Skin epidermis (tissue), 12 donors: ENCODE measurements around the gene RALGAPA2.

Experiments
- H3K27ac ChIP-seq, 21 experiments: fragments of 200-600 bp; sonication (generic) in 11 of 21; one replicate each; pipeline ENCODE4 v1.5.0; 2020; ENCODE audit warnings: mild to moderate bottlenecking in 3 of 21, inconsistent platforms in 2 of 21, moderate library complexity in 2 of 21
- H3K4me3 ChIP-seq, 7 experiments: fragments of 200-600 bp; sonication (generic) in 2 of 7; one replicate each; pipeline ENCODE4 v1.5.0; 2020; ENCODE audit warnings: inconsistent platforms in 2 of 7, mild to moderate bottlenecking in 2 of 7, moderate library complexity in 1 of 7

Gene RALGAPA2

DNA sequence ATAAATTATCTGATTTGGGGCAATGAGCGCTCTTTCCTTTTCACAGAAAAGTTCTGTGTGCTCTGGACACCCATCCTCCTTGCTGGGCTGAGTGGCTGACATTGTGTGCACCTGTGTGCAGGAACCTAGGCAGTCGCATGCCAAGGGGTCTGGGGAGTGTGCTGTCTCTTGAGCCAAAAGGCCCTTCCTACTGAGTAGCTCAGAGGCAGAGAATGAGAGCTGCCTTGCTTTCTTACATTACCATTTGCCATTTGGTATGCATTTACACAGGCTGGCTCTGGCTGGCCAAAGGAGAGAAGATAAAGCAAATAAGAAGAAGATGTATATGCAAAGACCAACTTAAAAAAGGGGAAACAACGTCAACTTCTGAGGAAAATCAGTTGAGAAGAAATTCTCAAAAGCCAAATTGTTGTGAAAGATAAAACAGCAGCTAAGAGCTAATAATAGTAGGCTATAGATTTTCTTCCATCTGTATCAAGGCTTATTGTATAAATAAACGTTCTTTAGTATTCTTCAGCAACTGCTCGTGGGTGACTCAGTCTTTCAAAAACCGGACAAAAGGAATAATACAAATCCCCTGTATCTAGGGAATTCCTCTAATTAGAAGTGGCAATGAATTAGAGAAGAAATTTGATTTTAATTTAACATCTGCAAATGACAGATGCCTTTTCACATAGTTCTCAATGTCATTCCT is 222.6 kb downstream of the RALGAPA2 start:
- H3K4me3 ChIP-seq = no peak overlapping the region
- H3K27ac ChIP-seq = no peak overlapping the region

DNA sequence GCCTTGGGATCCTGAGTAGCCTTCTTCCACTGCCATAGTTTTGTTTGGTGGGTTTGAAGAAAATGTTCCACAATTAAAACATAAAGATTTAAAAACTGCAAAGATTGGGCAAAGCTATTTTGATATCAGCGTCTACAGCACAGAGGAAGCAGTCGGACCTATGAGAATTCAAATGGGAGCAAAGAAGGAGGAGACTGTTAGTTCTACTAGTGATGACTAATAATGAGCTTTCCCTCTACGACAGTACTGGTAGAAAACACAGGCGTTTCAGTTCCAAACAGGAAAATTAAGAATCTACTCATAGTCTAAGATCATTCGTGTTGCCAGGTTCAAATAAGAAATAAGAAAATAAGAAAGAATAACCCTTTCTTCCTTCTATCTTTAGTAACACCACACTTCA is 223.4 kb downstream of the RALGAPA2 start:
- Histone ChIP-seq H3K4me3 (no peak overlapping the region), H3K27ac (no peak overlapping the region)

DNA sequence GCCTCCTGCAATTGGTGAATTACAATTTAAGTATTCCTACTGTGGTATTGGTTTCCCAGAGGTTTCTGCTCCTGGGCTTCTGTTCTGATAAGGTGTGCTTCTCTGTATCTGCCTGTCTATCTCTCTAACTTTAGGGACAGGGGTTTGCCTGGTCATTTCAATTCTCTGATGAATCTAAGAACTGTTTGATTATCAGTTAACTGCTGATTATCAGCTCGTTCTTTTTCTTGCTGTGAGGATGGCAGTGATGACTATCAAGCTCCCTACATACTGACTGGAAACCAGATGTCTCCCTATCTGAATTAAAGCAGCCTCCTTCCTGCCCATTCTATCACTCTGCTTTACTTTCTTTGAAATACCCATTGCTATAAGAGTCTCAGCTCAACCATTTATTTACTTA is 224.1 kb downstream of the RALGAPA2 start:
- no peak overlapping the region for H3K27ac ChIP-seq
- no peak overlapping the region for H3K4me3 ChIP-seq

DNA sequence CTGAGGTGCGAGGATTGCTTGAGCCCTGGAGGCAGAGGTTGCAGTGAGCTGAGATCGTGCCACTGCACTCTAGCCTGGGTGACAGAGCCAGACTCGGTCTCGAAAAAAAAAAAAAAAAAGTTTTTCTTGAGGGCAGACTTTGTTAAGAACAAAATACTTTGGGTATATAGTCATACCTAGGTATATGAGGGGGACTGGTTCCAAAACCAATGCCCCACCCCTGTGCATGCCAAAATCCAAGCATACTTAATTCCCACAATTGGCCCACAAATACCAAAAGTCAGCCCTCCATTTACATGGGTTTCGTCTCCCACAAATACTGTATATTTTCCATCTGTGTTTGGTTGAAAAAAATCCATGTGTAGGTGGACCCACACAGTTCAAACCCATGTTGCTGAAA is 224.6 kb downstream of the RALGAPA2 start:
- Histone ChIP-seq H3K4me3 (no peak overlapping the region), H3K27ac (no peak overlapping the region)

DNA sequence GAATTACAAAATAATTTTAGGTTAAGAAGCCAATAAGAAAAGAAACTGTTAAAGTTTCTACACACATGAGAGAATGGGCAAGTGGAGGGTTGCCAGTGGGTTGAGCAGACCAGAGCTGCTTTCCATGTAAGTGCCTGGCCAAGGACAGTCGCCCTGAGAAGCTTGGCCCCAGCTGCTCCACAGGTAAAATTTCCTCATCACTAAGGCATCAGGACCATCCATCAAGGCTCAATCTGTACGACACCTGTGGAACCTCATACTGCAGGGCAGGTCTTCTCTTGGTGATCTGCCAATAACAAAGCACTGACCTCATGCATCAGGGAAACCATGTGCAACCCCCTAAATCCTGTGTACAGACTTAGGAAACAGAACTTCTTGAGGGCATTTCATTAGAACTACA is 229.1 kb downstream of the RALGAPA2 start:
- Histone ChIP-seq H3K27ac (no peak overlapping the region), H3K4me3 (no peak overlapping the region)

DNA sequence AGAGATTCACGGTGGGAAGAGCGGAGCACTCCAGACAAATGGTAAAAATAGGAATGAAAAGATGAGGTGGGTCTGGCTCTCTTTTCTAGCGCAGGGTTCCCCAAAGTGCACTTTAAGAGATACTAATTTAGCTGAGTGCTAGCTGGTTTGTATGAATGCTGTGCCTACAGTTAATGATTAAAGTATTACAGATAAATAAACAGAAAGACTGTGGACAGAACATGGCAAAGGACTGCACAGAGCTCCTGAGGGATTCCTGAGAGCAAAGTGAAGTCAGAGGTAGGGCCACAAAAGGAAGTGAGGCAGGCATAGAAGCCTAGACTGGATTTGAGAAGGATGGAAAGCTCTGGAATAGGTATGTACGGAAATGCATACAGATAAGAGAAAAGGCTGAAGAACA is 230.0 kb downstream of the RALGAPA2 start:
- Histone ChIP-seq H3K27ac (no peak overlapping the region), H3K4me3 (no peak overlapping the region)

DNA sequence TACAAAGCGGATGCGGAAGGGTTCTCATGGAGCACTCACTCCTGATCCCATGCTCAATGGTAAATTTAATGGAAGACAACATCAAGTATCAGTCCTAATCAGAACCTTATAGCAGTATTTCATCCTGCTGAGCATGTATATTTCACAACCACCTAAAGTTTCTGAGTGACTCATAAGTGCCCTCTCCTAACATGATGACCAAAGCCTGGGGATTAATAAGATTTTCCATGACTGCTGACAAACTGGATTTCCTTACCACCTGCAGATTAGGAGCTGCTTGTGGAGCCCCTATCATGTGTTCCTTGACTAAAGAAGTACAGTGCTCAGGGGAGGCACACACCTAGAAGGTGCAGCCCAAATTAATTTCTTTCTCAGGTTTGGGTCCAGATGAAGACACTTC is 231.8 kb downstream of the RALGAPA2 start:
- Histone ChIP-seq H3K27ac (no peak overlapping the region), H3K4me3 (no peak overlapping the region)

DNA sequence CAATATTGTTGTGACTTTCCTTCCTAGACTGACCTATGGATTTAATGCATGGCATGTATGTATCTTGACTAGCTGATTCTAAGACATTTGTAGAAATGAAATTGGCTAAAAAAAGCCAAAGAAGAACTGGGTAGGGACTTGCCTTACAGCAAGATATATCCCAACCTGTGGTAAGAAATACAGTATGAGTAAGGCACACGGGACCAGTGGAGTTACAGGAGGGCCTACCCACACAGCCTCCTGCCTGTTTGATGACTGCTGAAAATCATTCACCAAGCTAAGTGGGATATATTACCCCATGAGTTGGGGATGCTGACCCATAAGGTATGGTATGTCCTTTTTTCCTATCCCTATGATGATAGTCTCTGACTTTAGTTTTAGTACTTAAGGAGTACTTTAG is 232.3 kb downstream of the RALGAPA2 start:
- H3K4me3 ChIP-seq = no peak overlapping the region
- H3K27ac ChIP-seq = no peak overlapping the region

DNA sequence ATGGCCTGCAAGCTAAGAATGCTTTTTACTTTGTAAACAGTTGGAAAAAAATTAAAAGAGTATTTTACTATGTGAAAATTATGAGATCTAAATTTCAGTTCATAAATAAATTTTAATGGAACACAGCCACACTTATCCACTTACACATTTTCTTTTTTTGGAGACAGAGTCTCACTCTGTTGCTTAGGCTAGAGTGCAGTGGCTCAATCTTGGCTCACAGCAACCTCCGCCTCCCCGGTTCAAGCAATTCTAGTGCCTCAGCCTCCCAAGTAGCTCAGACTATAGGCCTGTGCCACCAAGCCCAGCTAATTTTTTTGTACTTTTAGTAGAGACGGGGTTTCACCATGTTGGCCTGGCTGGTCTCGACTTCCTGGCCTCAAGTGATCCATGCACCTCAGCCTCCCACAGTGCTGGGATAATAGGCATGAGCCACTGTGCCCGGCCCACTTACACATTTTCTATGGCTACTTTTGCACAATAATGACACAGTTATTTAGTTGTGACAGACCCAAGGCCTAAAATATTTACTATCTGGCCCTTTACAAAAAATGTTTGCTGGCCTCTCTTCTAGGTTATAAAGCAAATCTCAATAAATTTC is 234.9 kb downstream of the RALGAPA2 start:
- Histone ChIP-seq H3K27ac (no peak overlapping the region), H3K4me3 (no peak overlapping the region)

DNA sequence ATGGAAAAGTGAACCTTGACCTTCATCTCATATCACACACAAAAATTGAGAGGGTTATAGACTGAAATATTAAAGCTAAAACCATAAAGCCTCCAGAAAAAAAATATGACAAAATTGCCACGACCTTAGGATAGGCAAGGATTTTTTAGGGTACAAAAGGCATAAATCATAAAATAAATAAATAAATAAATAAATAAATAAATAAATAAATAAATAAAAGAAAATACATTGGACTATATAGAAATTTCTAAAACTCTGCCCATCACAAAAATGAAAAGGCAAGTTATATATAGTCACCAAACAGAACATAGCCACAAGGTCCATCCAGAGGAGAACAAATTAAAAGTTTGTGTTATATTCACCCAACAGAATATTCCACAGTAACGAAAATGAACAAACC is 235.9 kb downstream of the RALGAPA2 start:
- Histone ChIP-seq H3K27ac (no peak overlapping the region), H3K4me3 (no peak overlapping the region)

DNA sequence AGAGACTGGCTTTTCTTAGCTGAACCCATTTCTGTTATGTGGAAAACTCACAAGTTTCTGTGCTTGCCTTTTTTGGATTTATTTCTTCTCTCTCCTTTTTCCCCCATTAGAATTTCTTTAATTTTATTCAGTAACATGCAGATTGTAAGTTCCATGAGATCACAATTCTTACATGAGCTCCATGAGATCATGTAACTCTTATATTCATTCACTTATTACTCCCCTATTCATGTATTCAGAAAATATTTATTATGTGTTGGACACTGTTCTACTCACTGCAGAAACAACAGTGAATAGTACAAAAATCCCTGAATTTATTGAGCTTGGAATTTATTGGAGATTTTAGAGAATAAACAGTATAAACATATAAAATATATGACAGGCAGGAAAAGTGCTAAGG is 238.8 kb downstream of the RALGAPA2 start:
- no peak overlapping the region for H3K27ac ChIP-seq
- no peak overlapping the region for H3K4me3 ChIP-seq

DNA sequence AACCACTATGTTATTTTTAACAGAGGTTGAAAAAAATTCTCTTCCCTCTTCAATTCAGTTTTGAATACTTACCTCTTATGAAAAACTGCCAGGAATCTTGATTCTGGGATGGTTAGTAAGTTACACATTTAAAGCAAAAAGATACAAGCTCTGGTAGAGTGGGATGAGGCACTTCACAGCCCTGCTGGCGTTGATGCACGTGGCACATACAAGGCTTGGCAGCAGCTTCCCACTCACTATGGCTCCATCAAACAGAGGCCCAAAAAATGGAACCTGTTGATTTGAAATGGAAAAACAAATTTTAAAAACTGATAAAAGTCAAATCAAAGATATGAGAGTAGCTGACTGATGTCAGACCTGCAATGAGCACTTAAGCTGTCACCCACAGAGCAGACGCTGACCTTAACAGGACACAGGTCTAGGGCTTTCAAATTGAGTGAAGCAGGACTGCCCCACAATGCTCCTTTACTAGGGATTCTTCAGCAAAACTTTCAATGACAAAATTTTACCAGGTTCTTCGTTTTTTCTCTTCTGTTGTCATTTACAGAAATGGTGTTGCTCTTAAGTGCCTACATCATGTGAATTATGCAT is 239.7 kb downstream of the RALGAPA2 start:
- Histone ChIP-seq H3K27ac (no peak overlapping the region), H3K4me3 (no peak overlapping the region)

DNA sequence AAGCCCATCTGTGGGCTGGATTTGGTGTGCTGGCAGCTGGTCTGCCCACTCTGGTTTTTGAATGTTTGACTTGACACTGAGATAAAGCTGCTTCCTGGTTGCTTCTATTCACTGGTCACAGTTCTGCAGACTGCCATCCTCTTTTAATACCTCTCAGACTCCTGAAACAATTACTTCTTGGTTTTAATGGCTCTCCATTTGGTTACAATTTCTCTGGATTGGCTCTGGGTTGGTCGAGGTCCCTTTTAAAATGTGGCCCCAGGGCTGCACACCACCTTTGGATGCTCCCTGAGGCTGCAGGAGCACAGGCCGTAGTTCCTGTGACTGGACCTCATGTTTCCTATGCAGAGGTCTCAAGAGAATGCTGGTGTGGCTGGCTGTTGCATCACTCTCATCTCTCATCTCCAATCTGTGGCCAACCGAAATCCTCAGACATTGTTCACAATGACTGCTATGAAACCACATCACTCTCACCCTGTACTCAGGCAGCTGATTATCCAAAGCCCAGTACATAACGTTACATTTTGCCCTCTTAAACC is 246.0 kb downstream of the RALGAPA2 start:
- no peak overlapping the region for H3K27ac ChIP-seq
- H3K4me3 ChIP-seq = no peak overlapping the region

DNA sequence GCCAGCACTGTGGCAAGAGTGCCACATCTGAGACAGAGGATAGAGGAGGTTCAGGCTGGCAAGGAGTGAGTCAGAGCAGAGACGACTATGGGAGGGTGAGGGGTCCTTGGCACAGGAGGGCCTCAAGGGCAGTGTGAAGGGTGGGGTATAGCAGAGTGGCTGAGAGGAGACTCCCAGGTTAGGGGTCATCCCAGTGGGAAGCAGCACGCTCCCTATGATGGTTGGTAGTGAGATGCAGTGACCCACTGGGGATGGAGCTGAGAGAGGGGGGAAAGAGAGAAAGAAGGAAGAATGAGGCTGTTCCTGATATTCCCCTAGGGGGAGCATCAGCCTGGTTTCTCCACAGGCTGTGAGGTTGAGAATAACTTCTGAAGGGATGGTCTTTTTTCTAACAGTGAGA is 247.2 kb downstream of the RALGAPA2 start:
- Histone ChIP-seq H3K4me3 (no peak overlapping the region), H3K27ac (no peak overlapping the region)

DNA sequence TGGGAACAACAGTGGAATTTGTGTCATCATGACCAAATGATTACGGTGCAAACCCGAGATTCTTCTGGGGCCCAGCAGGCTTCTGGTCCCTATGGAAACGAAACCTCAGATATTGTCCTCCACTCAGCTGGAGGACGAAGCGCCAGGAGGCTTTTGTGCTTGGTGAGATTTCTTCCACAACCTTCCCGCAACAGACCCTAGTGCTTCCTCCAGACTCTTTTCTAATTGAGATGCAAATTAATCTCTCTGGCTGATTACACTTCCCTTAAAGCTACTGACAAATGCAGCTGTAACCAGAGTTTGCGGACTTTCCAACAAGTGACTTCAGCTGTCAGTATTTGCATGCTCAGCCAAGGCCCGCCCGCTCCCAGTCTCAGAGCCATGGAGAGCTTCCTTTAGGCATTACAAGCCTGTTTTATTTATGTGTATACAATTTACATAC is 248.5 kb downstream of the RALGAPA2 start:
- Histone ChIP-seq H3K4me3 (no peak overlapping the region), H3K27ac (no peak overlapping the region)

DNA sequence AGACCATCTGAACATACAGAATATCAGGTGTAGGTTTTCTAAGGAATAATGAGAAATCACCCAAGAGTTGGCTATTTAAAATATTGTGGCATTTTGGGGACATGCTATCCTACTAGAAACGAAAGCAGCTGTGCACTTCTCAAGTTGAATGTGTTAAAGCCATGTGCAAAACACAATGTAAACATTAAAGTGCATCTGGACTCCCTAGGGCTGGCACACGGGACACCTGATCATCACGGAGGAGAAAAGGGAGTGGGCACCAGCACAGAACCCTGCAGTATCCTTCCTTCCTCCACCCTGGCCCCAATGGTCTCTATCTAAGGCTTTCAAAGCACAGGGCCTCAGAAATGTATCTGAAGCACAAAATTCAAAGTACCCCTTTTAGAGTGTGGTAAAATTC is 250.3 kb downstream of the RALGAPA2 start:
- Histone ChIP-seq H3K4me3 (no peak overlapping the region), H3K27ac (no peak overlapping the region)

DNA sequence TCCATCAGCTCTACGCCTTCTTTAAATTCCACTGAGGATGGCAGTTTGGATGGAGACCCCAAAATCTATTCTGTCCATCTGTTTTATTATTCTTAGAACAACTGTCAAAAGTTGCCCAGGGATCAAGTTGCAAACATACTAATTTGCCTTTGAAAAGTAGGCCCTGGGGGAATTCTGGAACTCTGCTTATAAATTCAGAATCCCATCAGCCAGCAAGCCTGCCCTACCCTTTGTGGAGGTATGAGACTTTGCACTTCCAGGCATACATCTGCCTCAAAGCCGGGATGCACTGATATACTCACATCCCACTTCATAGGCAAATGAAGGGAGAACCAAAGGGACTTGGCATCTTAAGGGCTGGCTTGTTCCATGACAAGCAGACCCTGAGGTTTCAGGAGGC is 250.9 kb downstream of the RALGAPA2 start:
- H3K27ac ChIP-seq = no peak overlapping the region

DNA sequence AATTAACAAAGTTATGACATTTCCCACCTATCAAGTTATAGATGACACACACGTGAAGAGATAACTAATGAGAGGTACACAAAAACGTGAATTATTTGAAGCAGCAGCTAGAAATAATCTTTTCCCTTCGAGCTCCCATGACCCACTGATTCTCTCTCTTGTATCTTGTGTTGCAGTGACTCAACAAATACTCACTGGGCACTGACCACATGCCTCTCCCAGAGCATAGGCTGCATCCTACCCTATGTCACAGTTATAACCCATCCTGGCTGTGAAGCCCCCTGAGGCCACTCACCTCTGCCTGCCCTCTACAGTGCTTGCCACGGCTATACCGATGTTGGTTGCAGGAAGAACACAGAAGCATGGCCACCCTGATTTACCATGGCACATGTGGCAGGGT is 252.7 kb downstream of the RALGAPA2 start:
- Histone ChIP-seq H3K4me3 (no peak overlapping the region), H3K27ac (no peak overlapping the region)

More for the DNA sequence above, 250.9 kb downstream of the RALGAPA2 start:
- H3K4me3 ChIP-seq = no peak overlapping the region

DNA sequence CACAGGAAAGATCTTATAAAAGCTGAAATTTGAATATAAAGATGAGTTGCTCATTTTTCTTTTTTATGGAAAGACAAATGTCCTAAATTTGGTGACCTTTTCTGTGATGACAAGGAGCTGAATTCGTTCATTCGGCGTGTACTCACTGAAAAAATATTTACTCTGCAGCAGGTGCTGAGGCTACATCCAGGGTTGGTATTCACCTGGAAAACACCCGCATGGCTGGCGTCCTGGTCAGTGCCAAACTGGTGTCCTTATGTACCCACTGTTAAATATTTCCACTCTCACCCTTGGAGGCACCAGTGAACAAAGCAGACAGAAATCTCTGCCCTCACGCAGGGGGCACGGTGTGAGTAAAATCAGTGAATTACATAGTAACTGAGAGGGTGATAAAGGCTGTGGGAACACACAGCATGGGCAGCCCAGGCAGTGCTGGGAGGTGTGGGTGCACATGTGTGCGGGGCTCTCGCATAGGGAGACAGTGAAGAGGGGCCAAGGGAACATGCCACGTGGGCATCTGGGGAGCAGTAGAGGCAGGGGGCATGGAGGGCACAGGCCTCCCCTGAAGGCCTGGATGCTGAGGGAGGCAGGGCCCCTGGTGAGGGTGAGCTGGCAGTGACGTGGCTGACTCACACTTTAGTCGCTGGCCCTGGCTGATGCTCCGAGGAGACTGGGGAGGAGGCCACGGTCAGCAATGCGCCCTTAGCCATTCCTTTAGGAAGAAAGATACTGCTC is 254.9 kb downstream of the RALGAPA2 start:
- no peak overlapping the region for H3K4me3 ChIP-seq
- no peak overlapping the region for H3K27ac ChIP-seq

DNA sequence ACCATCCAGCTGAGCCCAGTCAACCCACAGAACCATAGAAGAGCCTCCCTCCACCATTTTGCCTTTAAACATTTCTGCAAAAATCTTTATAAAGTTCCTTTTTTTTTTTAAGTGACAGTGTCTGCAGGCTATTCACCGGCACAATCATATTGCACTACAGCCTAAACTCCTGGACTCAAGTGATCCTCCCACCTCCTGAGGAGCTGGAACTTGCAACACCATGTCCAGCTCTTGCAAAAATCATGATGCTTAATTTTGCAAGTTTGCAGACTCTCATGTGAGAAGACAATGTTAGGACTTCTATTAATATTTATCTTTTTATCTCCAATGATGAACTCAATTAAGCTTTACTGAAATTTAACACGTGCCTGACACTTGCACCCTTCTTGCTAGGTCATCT is 255.7 kb downstream of the RALGAPA2 start:
- Histone ChIP-seq H3K4me3 (no peak overlapping the region), H3K27ac (no peak overlapping the region)

DNA sequence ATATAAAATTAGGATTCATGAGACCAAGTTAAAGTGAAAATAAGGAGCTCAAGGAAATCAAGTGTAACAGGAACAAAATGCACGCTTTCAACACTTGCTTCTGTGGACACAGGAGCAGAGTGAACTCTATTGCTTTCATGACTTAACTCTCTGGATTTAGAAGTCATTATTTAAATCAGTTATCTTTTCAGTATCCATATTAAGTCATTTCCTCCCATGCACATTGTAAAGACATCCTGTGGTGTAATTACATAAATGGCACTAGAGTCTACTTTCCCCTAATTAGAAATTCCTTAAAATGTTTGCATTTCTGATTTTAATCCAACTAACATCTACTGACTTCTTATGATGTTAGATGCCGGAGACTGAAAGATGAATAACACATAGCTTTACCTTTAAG is 256.5 kb downstream of the RALGAPA2 start:
- no peak overlapping the region for H3K27ac ChIP-seq
- no peak overlapping the region for H3K4me3 ChIP-seq
